ENCODE data around the gene NLK. TPM values are rescaled to one million over a fixed set of nuclear protein-coding genes. Genes with fewer than 3 reads are reported as not detected.

NLK gene
- total RNA-seq, 1 donor from 2014 or later = 11.8 TPM

DNA sequence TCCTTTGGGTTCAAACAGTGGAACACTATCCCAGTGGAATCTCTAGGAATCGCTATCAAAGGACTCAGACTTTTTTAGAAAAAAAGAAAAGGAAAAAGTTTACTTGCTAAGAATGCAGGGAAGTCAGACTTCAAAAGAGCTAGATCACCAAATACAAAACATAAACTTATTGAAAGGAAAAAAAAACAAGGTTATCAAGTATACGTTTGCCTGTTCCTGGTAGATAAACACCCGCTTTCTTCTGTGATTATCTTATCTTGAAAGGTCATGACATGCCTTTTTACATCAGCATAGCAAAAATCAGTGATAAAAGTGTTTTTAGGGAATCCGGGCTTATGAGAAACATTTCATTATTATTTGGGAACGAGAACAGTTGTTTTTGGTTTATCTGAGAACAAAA is 147.2 kb downstream of the NLK start:
- Mint-ChIP-seq H3K27ac (ENCODE audit: unreplicated experiment) (no peak overlapping the region), H3K4me3 (ENCODE audit: unreplicated experiment) (no peak overlapping the region)

DNA sequence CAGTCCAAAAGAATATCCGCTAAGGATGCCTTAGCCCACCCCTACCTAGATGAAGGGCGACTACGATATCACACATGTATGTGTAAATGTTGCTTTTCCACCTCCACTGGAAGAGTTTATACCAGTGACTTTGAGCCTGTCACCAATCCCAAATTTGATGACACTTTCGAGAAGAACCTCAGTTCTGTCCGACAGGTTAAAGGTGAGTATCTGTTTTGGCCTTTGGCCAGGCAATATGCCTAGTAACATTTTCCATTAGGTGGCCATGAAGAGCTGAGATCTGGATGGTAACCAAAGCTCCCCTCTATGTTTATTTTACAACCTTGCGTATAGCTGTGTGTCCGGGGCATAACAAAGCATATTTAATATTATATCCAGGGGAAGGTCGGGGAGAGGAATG is 148.5 kb downstream of the NLK start:
- Mint-ChIP-seq H3K4me1 (ENCODE audit: low read depth) (peaks cover 12% of the 10 kb centered on the region), H3K4me3 (ENCODE audit: unreplicated experiment) (no peak overlapping the region), H3K27ac (ENCODE audit: unreplicated experiment) (no peak overlapping the region), H3K36me3 (ENCODE audit: low read depth) (peaks cover 11% of the 10 kb centered on the region), H3K27me3 (ENCODE audit: low read depth) (no peaks in the 10 kb centered on the region), H3K9me3 (ENCODE audit: low read depth) (peaks cover 3% of the 10 kb centered on the region)
- TF ChIP-seq, protein P1, sequence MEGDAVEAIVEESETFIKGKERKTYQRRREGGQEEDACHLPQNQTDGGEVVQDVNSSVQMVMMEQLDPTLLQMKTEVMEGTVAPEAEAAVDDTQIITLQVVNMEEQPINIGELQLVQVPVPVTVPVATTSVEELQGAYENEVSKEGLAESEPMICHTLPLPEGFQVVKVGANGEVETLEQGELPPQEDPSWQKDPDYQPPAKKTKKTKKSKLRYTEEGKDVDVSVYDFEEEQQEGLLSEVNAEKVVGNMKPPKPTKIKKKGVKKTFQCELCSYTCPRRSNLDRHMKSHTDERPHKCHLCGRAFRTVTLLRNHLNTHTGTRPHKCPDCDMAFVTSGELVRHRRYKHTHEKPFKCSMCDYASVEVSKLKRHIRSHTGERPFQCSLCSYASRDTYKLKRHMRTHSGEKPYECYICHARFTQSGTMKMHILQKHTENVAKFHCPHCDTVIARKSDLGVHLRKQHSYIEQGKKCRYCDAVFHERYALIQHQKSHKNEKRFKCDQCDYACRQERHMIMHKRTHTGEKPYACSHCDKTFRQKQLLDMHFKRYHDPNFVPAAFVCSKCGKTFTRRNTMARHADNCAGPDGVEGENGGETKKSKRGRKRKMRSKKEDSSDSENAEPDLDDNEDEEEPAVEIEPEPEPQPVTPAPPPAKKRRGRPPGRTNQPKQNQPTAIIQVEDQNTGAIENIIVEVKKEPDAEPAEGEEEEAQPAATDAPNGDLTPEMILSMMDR (IDR thresholded peaks at IDR 0.05) = no peak
- DNase-seq (ENCODE audit: low spot score) = no peak

More for the DNA sequence above, 147.2 kb downstream of the NLK start:
- TF ChIP-seq, protein P1 (IDR thresholded peaks at IDR 0.05) = no peak
- no peak for DNase-seq (ENCODE audit: low spot score)
- Mint-ChIP-seq H3K9me3 (ENCODE audit: low read depth) (peaks cover 3% of the 10 kb centered on the region), H3K36me3 (ENCODE audit: low read depth) (peaks cover 15% of the 10 kb centered on the region), H3K27me3 (ENCODE audit: low read depth) (no peaks in the 10 kb centered on the region), H3K4me1 (ENCODE audit: low read depth) (peaks cover 12% of the 10 kb centered on the region)

DNA sequence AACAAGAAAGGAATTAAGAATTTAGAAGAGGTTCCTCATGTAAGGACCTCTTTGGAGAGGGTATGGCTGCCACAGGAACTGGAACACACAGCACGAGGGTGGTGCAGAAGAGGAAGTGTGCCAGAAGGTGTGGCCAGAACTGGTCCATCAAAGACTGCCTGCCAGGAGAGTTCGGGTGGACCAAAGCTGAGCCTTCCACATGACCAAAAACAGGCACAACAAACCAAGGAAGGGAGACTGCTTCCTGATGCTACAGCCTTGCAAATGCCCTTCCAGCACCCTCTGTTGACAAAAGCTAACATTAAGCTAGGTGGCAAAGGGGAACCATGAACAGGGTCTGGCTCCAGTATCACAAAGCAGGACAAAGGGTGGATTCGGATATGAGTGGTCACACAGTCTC is 150.8 kb downstream of the NLK start:
- no peak for DNase-seq (ENCODE audit: low spot score)
- Mint-ChIP-seq H3K4me1 (ENCODE audit: low read depth) (peaks cover 12% of the 10 kb centered on the region), H3K27ac (ENCODE audit: unreplicated experiment) (no peak overlapping the region), H3K27me3 (ENCODE audit: low read depth) (no peaks in the 10 kb centered on the region), H3K9me3 (ENCODE audit: low read depth) (no peaks in the 10 kb centered on the region), H3K36me3 (ENCODE audit: low read depth) (peaks cover 13% of the 10 kb centered on the region), H3K4me3 (ENCODE audit: unreplicated experiment) (no peak overlapping the region)
- TF ChIP-seq, protein P1 (IDR thresholded peaks at IDR 0.05) = no peak

DNA sequence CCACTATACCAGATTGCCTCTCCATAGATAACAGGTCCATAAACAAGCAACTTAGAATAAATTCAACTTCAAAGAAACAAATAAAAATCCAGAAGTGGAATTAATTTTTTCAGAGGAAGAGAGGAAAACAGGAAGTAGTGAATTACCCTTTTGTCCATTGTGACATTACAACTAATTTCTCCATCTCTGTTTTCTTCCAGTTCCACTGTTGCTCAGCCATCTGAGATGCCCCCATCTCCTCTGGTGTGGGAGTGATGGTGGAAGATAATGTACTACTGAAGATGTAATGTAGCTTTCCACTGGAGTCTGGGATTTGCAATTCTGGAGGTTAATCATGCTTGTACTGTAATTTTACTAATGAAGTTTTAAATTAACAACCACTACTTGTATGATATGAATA is 151.9 kb downstream of the NLK start:
- DNase-seq (ENCODE audit: low spot score) = no peak
- Mint-ChIP-seq H3K27me3 (ENCODE audit: low read depth) (no peaks in the 10 kb centered on the region), H3K4me1 (ENCODE audit: low read depth) (peaks cover 12% of the 10 kb centered on the region), H3K4me3 (ENCODE audit: unreplicated experiment) (no peak overlapping the region), H3K27ac (ENCODE audit: unreplicated experiment) (no peak overlapping the region), H3K36me3 (ENCODE audit: low read depth) (peaks cover 19% of the 10 kb centered on the region), H3K9me3 (ENCODE audit: low read depth) (no peaks in the 10 kb centered on the region)
- TF ChIP-seq, protein P1 (IDR thresholded peaks at IDR 0.05) = no peak

DNA sequence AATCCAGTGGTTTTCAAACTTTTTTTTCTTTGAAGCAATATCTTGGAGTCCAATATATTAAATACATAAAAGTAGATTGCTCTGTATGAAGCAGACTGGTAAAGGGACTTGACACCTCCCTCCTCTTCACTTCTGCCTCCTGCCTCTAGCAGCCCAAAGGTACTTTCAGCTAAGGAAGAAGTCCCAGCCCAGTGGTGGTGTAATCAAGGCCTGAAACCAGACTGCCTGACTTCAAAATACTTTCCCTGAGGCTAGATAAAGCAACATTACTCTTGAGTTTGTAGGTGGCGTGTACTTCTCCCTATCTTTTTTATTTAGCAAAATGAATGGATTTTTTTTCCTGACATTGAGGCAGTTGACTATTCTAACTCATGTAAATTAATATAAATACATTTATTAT is 154.2 kb downstream of the NLK start:
- peaks cover 3% of the 10 kb centered on the region for H3K4me1 Mint-ChIP-seq (ENCODE audit: low read depth)
- no peak overlapping the region for H3K4me3 Mint-ChIP-seq (ENCODE audit: unreplicated experiment)
- H3K36me3 Mint-ChIP-seq (ENCODE audit: low read depth) = peaks cover 17% of the 10 kb centered on the region
- no peak for DNase-seq (ENCODE audit: low spot score)
- no peaks in the 10 kb centered on the region for H3K9me3 Mint-ChIP-seq (ENCODE audit: low read depth)
- no peaks in the 10 kb centered on the region for H3K27me3 Mint-ChIP-seq (ENCODE audit: low read depth)
- no peak overlapping the region for H3K27ac Mint-ChIP-seq (ENCODE audit: unreplicated experiment)
- TF ChIP-seq, protein P1 (IDR thresholded peaks at IDR 0.05) = no peak

All from chondrocyte (in vitro differentiated cells).